Measurements from ENCODE around the gene NCKAP5. TPM values are rescaled to one million over a fixed set of nuclear protein-coding genes. Genes with fewer than 3 reads are reported as not detected.

The NCKAP5 gene
- polyA plus RNA-seq, 2 of the 4 experiments (the other 2 are of a cell fraction), result 3.0 to 4.1 TPM

DNA sequence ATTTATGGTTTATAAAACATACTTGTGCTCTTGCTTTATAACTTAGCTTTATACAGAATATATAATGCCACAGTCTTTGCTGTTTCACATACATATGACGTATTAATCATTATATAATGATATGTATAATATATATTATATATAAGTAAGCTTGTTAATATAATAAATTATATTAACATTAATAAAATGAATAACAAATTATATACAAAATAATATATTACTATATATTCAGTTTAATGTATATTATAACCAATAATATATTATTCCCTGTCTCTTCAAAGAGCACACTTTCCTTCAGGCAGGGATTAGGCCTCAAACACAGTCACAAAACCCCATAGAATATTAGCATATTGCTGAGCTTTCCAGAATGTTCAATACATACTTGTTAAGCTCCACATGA lies 427.6 kb downstream of the NCKAP5 start:
- no peak overlapping the region for H3K4me3 ChIP-seq
- peaks cover 7% of the 10 kb centered on the region; the same call in 1 of the 3 replicates for H3K4me1 ChIP-seq
- WGBS (ENCODE audit: missing lambda C conversion rate), result 62% methylated on average over 1 of the region's 1 CpG
- ChIA-PET CTCF (no interaction called here), POLR2A (no interaction called here)
- H3K4me2 ChIP-seq, result peak overlapping the region; percentile 65
- TF ChIP-seq CEBPB (IDR thresholded peaks at IDR 0.05), result no peak
- no peak for TF ChIP-seq ZSCAN20 (CRISPR knock-in tag; IDR thresholded peaks at IDR 0.05)
- TF ChIP-seq CBX8 (IDR thresholded peaks at IDR 0.05), result no peak
- no peak for TF ChIP-seq FOSL2 (IDR thresholded peaks at IDR 0.05)
- TF ChIP-seq FOSL2 (CRISPR knock-in tag; IDR thresholded peaks at IDR 0.05), result no peak
- no peak for TF ChIP-seq MAFK (IDR thresholded peaks at IDR 0.05; ENCODE audit: partially characterized antibody)
- no peak for TF ChIP-seq KDM1A (IDR thresholded peaks at IDR 0.05; ENCODE audit: low read depth)
- no peak for TF ChIP-seq PHF8 (IDR thresholded peaks at IDR 0.05; ENCODE audit: borderline replicate concordance, low read depth)
- no peak for TF ChIP-seq HOXA7 (CRISPR knock-in tag; IDR thresholded peaks at IDR 0.05)
- no peak for TF ChIP-seq EP300 (IDR thresholded peaks at IDR 0.05)
- TF ChIP-seq RCOR1 (IDR thresholded peaks at IDR 0.05; ENCODE audit: low read depth, low read length), result no peak
- no peak for TF ChIP-seq REST (IDR thresholded peaks at IDR 0.05)
- no peaks in the 10 kb centered on the region for H3K9me3 ChIP-seq
- ATAC-seq, result no peak
- no peak for DNase-seq (ENCODE audit: low read depth in 1 of 2, low spot score in 1 of 2)
- no peak overlapping the region for H3K27ac ChIP-seq
- FAIRE-seq, result no peak

GRCh38 chr2:133139847-133140533 lies 428.3 kb downstream of the NCKAP5 start:
- 35% methylated on average over 4 of the region's 4 CpGs for WGBS (ENCODE audit: missing lambda C conversion rate)
- H3K4me2 ChIP-seq, result peak overlapping the region; percentile 65
- FAIRE-seq, result no peak

DNA sequence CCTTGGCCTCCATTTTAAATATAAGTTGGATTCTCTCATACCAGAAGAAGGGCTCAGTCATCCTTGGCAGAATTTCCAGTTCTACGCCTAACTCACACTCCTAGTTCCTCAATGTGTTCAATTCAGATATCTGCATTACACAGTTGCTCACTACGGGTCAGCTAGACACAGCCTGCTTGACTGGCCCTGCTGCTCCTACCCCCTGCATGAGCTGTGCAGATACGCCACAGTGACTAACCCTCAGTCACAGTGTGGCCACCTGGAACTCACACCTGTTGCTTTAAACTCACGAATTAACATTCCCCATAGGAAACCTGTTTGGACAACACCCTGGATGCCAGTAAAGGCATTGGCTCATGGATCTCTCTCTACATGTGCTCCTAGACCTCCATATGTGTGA lies 429.6 kb downstream of the NCKAP5 start:
- CTCF ChIA-PET, result no interaction called here
- WGBS (ENCODE audit: missing lambda C conversion rate), result 67% methylated on average over 4 of the region's 4 CpGs
- TF ChIP-seq RFX5 (IDR thresholded peaks at IDR 0.05), result no peak
- TF ChIP-seq POLR2AphosphoS2 (conservative IDR thresholded peaks at IDR 0.05; ENCODE audit: low read length), result no peak
- TF ChIP-seq HOXB5 (CRISPR knock-in tag; IDR thresholded peaks at IDR 0.05), result no peak
- Histone ChIP-seq H3K4me1 (peaks cover 7% of the 10 kb centered on the region; the same call in 1 of the 3 replicates), H3K27ac (no peak overlapping the region), H3K4me3 (no peak overlapping the region), H3K4me2 (no peak overlapping the region), H3K9me3 (no peaks in the 10 kb centered on the region)
- no peak for FAIRE-seq
- DNase-seq (ENCODE audit: low read depth in 1 of 2, low spot score in 1 of 2), result no peak
- POLR2A ChIA-PET, result no interaction called here
- ATAC-seq, result no peak

More at GRCh38 chr2:133139847-133140533, 428.3 kb downstream of the NCKAP5 start:
- no peak for DNase-seq (ENCODE audit: low read depth in 1 of 2, low spot score in 1 of 2)
- ATAC-seq, result no peak
- Histone ChIP-seq H3K4me1 (peaks cover 7% of the 10 kb centered on the region; the same call in 1 of the 3 replicates), H3K4me3 (no peak overlapping the region), H3K27ac (no peak overlapping the region), H3K9me3 (no peaks in the 10 kb centered on the region)
- POLR2A ChIA-PET, result no interaction called here
- CTCF ChIA-PET, result no interaction called here
- TF ChIP-seq JUN (IDR thresholded peaks at IDR 0.05) (no peak), TFCP2L1 (CRISPR knock-in tag; IDR thresholded peaks at IDR 0.05) (no peak), FOSL2 (IDR thresholded peaks at IDR 0.05) (no peak), FOSL2 (CRISPR knock-in tag; IDR thresholded peaks at IDR 0.05) (peak; percentile 24; the same call in 1 of the 2 replicates), BHLHE40 (IDR thresholded peaks at IDR 0.05; ENCODE audit: low read depth, low read length) (no peak), HOXB5 (CRISPR knock-in tag; IDR thresholded peaks at IDR 0.05) (no peak), POLR2AphosphoS2 (conservative IDR thresholded peaks at IDR 0.05; ENCODE audit: low read length) (no peak)

All from A549 (cell line).